Measurements from ENCODE around the gene SLC17A3.

Gene SLC17A3

DNA sequence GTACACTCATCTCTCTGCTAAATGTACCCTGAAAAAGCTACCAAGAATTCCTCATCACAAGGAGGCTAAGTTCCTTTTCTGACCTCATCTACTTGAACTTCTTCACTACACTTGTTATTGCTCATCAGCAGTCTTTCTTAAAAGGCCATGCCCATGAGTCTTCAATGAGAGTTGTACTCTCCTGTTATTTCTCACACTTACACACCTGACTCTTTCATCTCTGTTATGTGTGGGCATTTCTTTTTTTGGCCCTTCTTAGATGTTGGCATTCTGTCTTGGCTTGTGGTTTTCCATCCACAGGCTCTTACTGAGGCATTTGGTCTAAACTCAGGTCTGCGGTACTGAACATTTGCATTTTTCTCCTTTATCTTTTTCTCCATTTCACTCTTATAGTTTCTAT, 31.5 kb downstream of the SLC17A3 start:
- DNase-seq (ENCODE audit: extremely low read depth in 1 of 2, low read depth in 1 of 2), result no peak

DNA sequence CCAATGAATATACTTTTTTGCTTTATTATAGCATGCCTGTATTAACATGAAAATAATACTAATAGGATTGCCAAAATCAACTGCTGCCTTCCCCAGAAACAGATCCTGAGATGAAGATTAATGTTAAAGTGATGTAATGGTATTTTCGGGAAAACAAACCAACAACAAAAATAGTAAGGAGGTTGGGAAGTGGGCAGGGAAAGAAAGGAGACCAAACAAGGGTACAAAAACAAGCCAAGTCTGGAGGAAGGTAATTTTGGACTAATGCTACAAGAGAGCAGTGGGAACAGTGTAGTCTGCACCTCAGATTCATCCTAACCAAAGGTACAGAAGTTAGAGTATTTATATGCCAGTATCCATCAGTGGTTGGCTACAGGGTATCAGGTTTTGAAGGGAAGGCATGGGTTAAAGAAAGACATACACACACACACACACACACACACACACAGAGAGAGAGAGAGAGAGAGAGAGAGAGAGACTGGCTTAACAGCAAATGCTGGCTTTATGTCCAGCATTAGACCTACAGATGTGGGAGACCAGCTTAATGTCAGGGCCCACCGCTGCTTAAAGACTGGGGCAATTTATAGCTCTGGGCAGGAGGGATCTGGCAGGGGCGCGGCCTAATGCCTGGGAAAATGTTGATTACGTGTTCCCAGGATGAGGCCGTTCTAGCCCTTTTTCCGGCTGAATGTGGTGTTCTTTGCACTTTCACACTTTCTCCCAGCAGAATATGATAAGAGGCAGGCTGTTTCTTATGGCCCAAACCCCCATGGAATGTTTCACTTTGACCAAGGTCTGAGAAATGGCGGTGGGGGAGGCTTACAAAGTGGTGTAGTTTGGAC, 38.4 kb downstream of the SLC17A3 start:
- DNase-seq (ENCODE audit: extremely low read depth in 1 of 2, low read depth in 1 of 2), result no peak

DNA sequence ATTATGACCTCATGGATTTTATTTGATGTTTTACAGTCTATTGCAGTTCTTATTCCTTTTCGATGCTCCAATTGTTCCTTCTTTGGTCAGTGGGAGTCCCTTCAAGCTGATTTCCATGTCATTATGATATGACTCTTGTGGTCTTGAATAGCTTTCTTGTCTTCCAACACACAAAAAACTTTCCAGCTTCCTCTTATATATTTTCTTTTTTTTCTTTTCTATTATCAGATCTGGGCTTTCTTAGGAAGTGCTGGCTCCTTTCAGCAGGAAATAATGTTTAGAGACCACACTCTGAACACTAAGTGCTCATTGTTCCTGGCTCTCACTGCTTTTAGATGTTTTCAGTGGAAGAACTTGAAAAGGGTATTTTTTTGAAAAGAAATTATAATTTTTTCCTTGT, 39.1 kb downstream of the SLC17A3 start:
- no peak for DNase-seq (ENCODE audit: extremely low read depth in 1 of 2, low read depth in 1 of 2)

- DNase-seq (ENCODE audit: extremely low read depth in 1 of 2, low read depth in 1 of 2), result no peak
These were observed 40.9 kb downstream of the SLC17A3 start for GRCh38 chr6:25833136-25833535.

DNA sequence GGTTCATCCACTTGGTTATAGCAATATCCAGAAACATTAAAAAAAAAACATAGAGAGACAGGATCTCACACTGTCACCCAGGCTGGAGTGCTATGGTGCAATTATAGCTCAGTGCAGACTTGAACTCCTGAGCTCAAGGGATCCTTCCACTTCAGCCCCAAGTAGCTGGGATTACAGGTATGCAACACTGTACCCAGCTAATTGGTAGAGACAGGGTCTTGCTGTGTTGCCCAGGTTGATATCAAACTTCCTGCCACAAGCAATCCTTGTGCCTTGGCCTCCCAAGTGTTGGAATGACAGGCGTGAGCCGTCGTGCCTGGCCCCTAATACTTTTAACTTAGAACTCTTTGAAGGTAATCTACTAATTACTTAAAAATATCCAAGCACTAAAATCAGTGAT, 41.4 kb downstream of the SLC17A3 start:
- no peak for DNase-seq (ENCODE audit: extremely low read depth in 1 of 2, low read depth in 1 of 2)

- DNase-seq (ENCODE audit: extremely low read depth in 1 of 2, low read depth in 1 of 2), result no peak
These were observed 41.8 kb downstream of the SLC17A3 start for GRCh38 chr6:25832307-25832662.

DNA sequence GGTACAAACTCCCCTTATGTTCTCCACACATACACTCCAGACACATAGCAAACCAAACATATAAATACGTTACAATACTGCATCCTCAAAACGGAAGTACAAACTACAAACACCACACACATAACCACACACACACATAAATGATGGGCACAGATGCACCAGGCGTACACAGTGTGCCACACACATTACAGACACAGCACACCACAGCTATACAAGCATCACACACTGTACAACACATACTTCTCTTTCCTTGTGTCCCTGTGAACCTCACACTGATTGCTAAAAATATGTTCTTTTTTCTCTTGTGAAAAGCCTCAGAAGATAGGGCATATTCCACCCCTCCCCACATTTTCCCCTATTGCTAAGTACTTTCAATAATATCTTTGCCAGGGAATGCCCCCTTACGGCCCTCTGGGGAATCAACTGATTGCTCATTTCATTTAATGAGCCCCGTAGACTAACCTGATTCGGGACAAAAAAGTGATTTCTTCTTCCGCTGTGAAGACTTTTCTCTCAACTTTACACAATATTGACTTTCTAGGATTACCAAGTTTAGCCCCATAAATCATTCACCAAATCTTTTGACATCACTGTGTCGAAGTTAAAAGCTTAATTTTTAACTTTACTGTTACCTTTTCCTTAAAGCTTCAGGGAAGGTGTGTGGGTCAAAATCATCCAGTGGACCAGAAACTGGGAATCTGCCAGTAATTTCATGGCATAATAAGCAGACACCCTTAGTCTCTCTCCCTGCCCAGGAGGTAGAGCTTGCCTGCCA, 42.3 kb downstream of the SLC17A3 start, which contains the start of gene SLC17A1:
Gene SLC17A1 (minus strand): TSS at position 521 of the 775 bp plus-strand sequence. CDS start 1,495 bp downstream, outside the sequence.
- no peak for DNase-seq (ENCODE audit: extremely low read depth in 1 of 2, low read depth in 1 of 2)

- no peak for DNase-seq (ENCODE audit: extremely low read depth in 1 of 2, low read depth in 1 of 2)
These were observed 43.6 kb downstream of the SLC17A3 start for GRCh38 chr6:25830458-25830857.

DNA sequence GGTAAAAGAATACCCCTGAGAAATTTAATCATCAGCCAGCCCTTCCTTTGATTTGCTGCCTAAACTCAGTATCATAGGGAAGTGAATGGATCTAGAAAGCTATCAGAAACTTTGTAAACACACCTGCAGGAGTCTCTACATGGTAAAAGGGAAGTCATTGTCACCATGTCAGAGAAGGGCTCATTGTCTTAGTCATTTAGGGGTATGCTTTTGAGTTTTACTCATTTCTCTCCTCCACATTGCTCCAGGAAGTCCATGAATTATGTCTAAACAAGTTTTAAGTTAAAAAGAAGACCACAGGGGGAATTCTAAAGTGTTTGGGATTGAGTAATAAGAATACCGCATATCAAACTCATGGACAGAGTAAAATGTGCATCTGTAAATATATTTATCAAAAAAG, 44.7 kb downstream of the SLC17A3 start:
- DNase-seq (ENCODE audit: extremely low read depth in 1 of 2, low read depth in 1 of 2), result no peak

GRCh38 chr6:25821341-25821740, 52.7 kb downstream of the SLC17A3 start:
- no peak for DNase-seq (ENCODE audit: extremely low read depth in 1 of 2, low read depth in 1 of 2)

DNA sequence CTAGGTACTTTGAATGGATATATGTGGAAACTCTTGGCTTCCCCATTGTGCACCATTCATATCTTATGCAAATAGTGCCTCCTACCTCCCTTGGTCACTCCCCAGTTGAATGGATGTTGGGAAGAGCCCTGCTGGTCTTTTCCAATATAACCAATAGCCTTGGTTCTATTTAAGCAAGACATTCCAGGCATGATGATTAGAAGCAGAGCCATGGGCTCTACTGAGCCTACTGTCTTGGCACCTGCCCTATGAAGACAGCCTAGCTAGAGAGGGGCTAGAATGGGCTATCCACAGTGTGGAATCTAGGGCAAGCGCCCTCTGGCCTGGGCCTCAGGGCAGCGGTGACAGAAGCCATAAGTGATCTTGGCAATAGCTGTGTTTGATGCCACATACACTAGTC, 57.8 kb downstream of the SLC17A3 start:
- no peak for DNase-seq (ENCODE audit: extremely low read depth in 1 of 2, low read depth in 1 of 2)

DNA sequence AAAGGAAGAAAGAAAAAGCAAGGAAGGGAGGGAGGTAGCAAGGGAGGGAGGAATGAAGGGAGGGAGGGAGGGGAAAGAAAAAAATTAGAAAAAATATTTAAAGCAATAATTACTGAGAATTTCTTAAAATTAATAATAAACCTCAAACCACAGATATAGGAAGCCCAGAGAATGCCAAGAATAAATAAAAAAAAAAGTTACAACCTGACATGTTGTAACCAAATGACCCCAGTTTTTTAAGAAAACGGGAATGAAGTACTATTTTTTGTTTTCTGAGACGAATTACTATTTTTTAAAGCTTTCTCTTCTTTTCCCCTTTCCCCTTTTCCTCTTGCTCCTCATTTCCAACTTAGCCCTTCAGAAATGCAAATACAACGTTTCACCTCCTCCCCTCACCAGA, 58.8 kb downstream of the SLC17A3 start:
- DNase-seq (ENCODE audit: extremely low read depth in 1 of 2, low read depth in 1 of 2), result no peak

- no peak for DNase-seq (ENCODE audit: extremely low read depth in 1 of 2, low read depth in 1 of 2)
These were observed 69.2 kb downstream of the SLC17A3 start for GRCh38 chr6:25804804-25805203.

DNA sequence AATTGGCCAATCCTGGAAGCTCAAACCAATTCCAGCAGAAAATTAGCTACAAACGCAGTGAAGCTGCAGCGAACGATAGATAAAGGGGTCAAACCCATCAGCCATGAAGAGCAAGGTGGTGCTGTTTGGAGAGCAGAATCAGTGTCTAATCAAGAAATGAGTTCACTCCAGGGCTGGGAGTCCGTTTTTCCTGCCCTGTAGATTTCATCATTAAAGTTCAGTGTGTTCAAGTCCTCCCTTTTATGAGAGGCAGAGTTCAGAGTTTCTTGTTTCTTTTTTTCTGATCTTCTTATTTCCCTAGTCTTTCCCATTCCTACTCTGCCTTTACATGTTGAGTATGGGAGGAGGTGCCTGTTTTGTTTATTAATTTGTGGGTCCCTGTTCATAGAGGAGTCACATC, 72.6 kb downstream of the SLC17A3 start:
- DNase-seq (ENCODE audit: extremely low read depth in 1 of 2, low read depth in 1 of 2), result no peak

All from activated CD8-positive, alpha-beta memory T cell treated with anti-CD3 and anti-CD28 coated beads for 1 hour (primary cell).